A549 treated with AZD2906 at 1 μM for 4 hours (cell line): ENCODE measurements around the gene SLC51A. TPM values are rescaled to one million over a fixed set of nuclear protein-coding genes. Genes with fewer than 3 reads are reported as not detected.

Experiments used
- total RNA-seq: library from RNA; stranded (reverse); fragments of 200-300 nt; extraction: Qiagen RNA extraction; gene quantifications from 5 replicates; pipeline ENCODE4 v1.2.3, GENCODE V29; 2022

The SLC51A gene
- total RNA-seq: 0.11 TPM in 1 of 5 replicates, not detected in the others

DNA sequence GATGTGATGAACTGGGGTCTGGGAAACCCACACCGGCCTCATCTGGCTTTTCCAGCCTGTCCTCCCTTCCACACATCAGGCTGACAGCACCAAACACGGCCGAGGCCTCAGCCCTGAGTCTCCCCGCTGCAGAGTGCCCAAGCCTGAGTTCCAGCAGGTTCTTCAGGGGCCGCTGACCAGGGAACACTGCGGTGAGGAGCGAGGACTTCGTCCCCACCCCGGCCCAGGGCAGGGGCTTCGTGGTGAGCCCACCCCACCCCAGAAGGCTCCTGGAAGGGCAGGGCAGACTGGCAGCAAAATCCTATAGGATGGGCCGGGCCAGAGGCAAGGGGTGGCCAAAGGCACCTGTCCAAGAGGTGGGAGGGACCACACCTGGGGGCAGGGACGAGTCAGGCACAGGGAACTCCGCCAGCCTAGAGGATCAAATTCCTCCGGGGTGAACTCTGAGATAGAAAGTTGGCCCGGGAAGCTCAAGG is at the start of gene SLC51A:
Gene SLC51A (plus strand): TSS at position 446 of the 476 bp plus-strand sequence. CDS start 179 bp downstream, outside the sequence.

DNA sequence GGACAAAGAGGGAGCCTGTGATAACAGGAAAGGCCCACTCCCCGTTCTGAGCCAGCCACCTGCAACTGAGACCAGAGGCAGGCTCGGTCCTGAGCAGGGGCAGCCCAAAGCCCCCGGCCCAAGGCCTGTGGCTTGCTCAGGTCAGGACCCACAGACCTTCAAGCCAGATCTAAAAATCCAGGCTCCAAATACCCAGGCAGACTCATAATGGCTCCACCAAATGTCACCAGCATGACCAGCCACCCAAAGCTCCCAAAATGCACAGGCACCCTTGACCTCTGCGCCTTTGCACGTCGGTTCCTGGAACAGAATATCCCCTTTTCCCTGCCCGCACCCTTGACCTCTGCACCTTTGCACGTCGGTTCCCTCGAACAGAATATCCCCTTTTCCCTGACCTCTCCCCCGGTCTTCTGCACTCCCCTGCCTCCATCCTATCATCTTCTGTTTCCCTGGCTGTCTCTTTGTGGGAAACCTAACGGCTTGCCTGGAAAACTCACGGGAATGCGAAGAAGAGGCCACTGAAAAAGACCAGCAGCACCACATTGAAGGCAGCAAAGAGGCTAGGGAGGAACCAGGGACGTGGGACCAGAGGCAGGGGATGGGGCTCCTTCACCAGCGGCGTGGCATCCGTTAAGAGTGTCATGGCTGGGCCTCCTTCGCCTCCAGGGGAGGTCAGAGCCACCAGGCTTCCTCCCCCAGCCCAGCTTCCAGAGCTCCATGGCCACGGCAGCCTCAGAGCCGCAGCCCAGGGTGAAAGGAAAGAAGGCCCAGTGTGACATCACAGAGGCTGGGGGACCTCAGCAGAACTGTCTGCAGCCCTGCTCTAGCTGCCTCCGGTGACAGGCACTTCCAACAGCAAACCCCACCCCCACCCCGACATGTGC is 5.4 kb upstream of the SLC51A start, which contains the start of gene ZDHHC19:
Gene ZDHHC19 (minus strand): TSS at position 728 of the 884 bp plus-strand sequence. CDS start 85 bp downstream, at position 643.

Other genes with a start within 250 kb of the SLC51A start
- 79.8 to 100 TPM (median 83.6 TPM) in 5 replicates for gene TFRC, start 134.4 kb upstream of the SLC51A start, total RNA-seq
- gene ZDHHC19, start 5.1 kb upstream of the SLC51A start, total RNA-seq: 0.22 to 0.35 TPM (median 0.29 TPM) in 4 of 5 replicates, not detected in the other
- 29.1 to 44.1 TPM (median 30.2 TPM) in 5 replicates for gene PCYT1A, start 71.2 kb downstream of the SLC51A start, total RNA-seq
- 24.0 to 25.1 TPM (median 24.7 TPM) in 5 replicates for gene DYNLT2B, start 101.7 kb downstream of the SLC51A start, total RNA-seq
- gene TM4SF19, start 121.9 kb downstream of the SLC51A start, total RNA-seq: 7.0 to 8.0 TPM (median 7.2 TPM) in 5 replicates
- 5.9 to 9.0 TPM (median 8.1 TPM) in 5 replicates for gene UBXN7, start 215.9 kb downstream of the SLC51A start, total RNA-seq